MM.1S (cell line): ENCODE measurements around the gene XBP1.

ENCODE experiments used
- EZH2phosphoT487 ChIP-seq: fragments of 300-600 bp; sonication (generic); IDR thresholded peaks from 2 replicates; pipeline ENCODE4 v1.6.1; 2018; ENCODE audit warnings: antibody characterized with exemption, low read length
- TF ChIP-seq, protein P1 (sequence below): fragments of 300-600 bp; sonication (generic); IDR thresholded peaks from 2 replicates; pipeline ENCODE4 v1.5.1; 2016; ENCODE audit warnings: antibody characterized with exemption, low read length, mixed read lengths

DNA sequence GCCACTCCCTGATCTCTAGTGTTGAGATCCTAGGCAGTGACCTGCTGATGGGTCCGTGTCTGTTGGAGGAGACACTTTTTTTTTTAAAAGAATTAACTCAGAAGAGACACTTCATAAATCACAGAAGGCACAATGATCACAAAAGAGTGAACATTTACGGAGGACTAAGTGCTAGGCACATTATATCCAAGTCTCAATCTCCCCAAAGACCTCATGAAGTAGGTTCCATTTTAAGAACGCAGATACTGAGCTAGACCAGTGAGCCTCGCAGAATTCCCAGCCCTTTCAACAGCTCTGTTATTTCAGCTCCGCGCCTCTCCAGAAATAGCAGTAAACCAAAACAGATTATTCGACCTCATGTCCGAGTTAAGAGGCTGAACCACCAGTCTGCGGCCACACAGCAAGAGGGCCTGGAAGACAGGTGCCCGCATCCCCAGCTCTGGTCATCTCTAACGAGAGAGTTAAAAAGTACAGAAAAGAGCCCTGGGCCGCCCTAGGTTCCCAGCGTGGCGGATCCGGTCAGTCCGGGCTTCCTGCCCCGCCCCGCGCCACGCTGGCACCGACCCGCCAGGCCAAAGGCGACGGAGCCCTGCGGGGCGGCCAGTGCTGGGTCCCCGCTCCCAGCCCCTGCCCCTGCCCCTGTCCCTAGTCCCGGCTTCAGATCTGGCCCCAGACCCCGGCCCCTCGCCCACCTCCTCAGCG lies 612 bp downstream of the XBP1 start:
- TF ChIP-seq, protein P1, sequence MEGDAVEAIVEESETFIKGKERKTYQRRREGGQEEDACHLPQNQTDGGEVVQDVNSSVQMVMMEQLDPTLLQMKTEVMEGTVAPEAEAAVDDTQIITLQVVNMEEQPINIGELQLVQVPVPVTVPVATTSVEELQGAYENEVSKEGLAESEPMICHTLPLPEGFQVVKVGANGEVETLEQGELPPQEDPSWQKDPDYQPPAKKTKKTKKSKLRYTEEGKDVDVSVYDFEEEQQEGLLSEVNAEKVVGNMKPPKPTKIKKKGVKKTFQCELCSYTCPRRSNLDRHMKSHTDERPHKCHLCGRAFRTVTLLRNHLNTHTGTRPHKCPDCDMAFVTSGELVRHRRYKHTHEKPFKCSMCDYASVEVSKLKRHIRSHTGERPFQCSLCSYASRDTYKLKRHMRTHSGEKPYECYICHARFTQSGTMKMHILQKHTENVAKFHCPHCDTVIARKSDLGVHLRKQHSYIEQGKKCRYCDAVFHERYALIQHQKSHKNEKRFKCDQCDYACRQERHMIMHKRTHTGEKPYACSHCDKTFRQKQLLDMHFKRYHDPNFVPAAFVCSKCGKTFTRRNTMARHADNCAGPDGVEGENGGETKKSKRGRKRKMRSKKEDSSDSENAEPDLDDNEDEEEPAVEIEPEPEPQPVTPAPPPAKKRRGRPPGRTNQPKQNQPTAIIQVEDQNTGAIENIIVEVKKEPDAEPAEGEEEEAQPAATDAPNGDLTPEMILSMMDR: no peak
- TF ChIP-seq EZH2phosphoT487: no peak
